HepG2 (cell line): ENCODE data around the gene PMS2. TPM values are rescaled to one million over a fixed set of nuclear protein-coding genes. Genes with fewer than 3 reads are reported as not detected.
A peak's percentile ranks its signal among the peaks of the same experiment; 100 is the strongest.

Experiments
- ATAC-seq: fragments of 200-7000 bp; cut with Tn5 transposase; 3 replicates; pipeline ENCODE4 v1.9.1; 2020; ENCODE audit warnings: mild to moderate bottlenecking, moderate library complexity
- BruUV-seq: library from RNA; stranded (reverse); fragments of 400-500 nt; replicated peaks from 2 replicates; lab custom pipeline; 2021; lab: Mats Ljungman, UMichigan
- CTCF ChIA-PET: fragments of 300-600 bp; formaldehyde crosslinking; extraction: SDS; loops from one replicate; lab custom pipeline; 2021; ENCODE audit warnings: low total read pairs, inconsistent platforms, low intra/inter-chr PET ratio; lab: Yijun Ruan, JAX
- POLR2A ChIA-PET: fragments of 350-600 bp; sonication (Branson Sonifier 250); formaldehyde crosslinking; loops from one replicate; lab custom pipeline; 2020; ENCODE audit warnings: antibody characterized with exemption, inconsistent platforms; lab: Yijun Ruan, JAX
- DNase-seq: peaks from one replicate; pipeline ENCODE4 v3.0.0-alpha.2; 2015; ENCODE audit warnings: low spot score
- FAIRE-seq: peaks from 3 replicates; lab custom pipeline; 2011; peaks lifted over from hg19 to GRCh38; lab: Jason Lieb, UNC
- H2AFZ ChIP-seq: one replicate; pipeline ENCODE4 v1.6.1; 2011; ENCODE audit warnings: low read length, inconsistent platforms
- H3K27ac ChIP-seq: fragments of 300-600 bp; 3 replicates; pipeline ENCODE4 v1.8.0; 2011; ENCODE audit warnings: mixed run types, mild to moderate bottlenecking, mixed read lengths, low read length, inconsistent platforms; ENCODE audit not compliant: insufficient read depth; ENCODE audit errors: extremely low read length
- H3K27me3 ChIP-seq, 2 experiments: fragments of 200-600 bp in 1 of 2; 2 replicates in 1 of 2; 3 replicates in 1 of 2; pipeline versions ENCODE4 v1.6.0 to v1.8.0; 2011; ENCODE audit warnings: low read length in 2 of 2, mild to moderate bottlenecking in 2 of 2, moderate library complexity in 2 of 2, inconsistent platforms in 1 of 2; ENCODE audit not compliant: insufficient read depth in 2 of 2, control insufficient read depth in 1 of 2
- H3K36me3 ChIP-seq, 2 experiments: fragments of 200-600 bp in 1 of 2; replicated peaks in 1 of 2; 2 replicates in 1 of 2; 3 replicates in 1 of 2; pipeline versions ENCODE4 v1.5.1 to v1.8.0; 2011; ENCODE audit warnings: low read length in 2 of 2, inconsistent platforms in 1 of 2; ENCODE audit not compliant: insufficient read depth in 2 of 2, control insufficient read depth in 1 of 2
- H3K4me1 ChIP-seq: 2 replicates; pipeline ENCODE4 v1.5.1; 2012; ENCODE audit warnings: low read length, inconsistent platforms; ENCODE audit not compliant: insufficient read depth
- H3K4me2 ChIP-seq: 2 replicates; pipeline ENCODE4 v1.6.0; 2011; ENCODE audit warnings: low read depth, low read length, inconsistent platforms
- H3K4me3 ChIP-seq, 3 experiments: fragments of 200-600 bp in 1 of 3; sonication (generic), shearing (Covaris generic) in 1 of 3; replicated peaks in 1 of 3; 2 replicates each; pipeline ENCODE4 v1.5.1; 2011 to 2016; ENCODE audit warnings: low read length in 3 of 3, inconsistent platforms in 2 of 3, low read depth in 2 of 3, mild to moderate bottlenecking in 2 of 3, control low read depth in 1 of 3, mixed read lengths in 1 of 3; ENCODE audit not compliant: insufficient read depth in 1 of 3
- H3K79me2 ChIP-seq: one replicate; pipeline ENCODE4 v1.6.1; 2011; ENCODE audit warnings: low read length, inconsistent platforms; ENCODE audit not compliant: insufficient read depth
- H3K9ac ChIP-seq: 2 replicates; pipeline ENCODE4 v1.6.0; 2011; ENCODE audit warnings: mild to moderate bottlenecking, low read depth, low read length, inconsistent platforms; ENCODE audit not compliant: insufficient read depth
- H3K9me3 ChIP-seq: 2 replicates; pipeline ENCODE4 v1.5.1; 2012; ENCODE audit warnings: mild to moderate bottlenecking, low read length
- H4K20me1 ChIP-seq: 2 replicates; pipeline ENCODE4 v1.6.0; 2011; ENCODE audit warnings: inconsistent platforms, mild to moderate bottlenecking, low read length, moderate library complexity; ENCODE audit not compliant: insufficient read depth
- JUN ChIP-seq: sonication (generic); formaldehyde crosslinking; IDR thresholded peaks from 2 replicates; pipeline ENCODE4 v1.4.0; 2020; ENCODE audit warnings: mild to moderate bottlenecking, missing genetic modification reagents
- SAP130 ChIP-seq: IDR thresholded peaks from 2 replicates; pipeline ENCODE4 v1.6.1; 2016; ENCODE audit warnings: low read depth
- SMC3 ChIP-seq: IDR thresholded peaks from 2 replicates; pipeline ENCODE4 v1.6.1; 2011; ENCODE audit warnings: low read length, improper control_type of control experiment
- ZNF253 ChIP-seq: sonication (generic); formaldehyde crosslinking; IDR thresholded peaks from 2 replicates; pipeline ENCODE4 v1.8.0; 2022; ENCODE audit warnings: mild to moderate bottlenecking, missing genetic modification reagents, borderline replicate concordance
- WGBS: methylation state at CpG from one replicate; pipeline ENCODE4 v1.1.6; 2017; ENCODE audit warnings: low lambda C conversion rate; 5-methylcytosine and 5-hydroxymethylcytosine counted together
- in situ Hi-C: cut with HindIII; loops from 2 replicates; pipeline ENCODE4 v1.10.0; 2017; ENCODE audit warnings: low pct_unique_long_range_greater_than_20kb; ENCODE audit not compliant: extremely low pct_ligation_motif_present
- intact Hi-C: fragments of 100-400 bp; cut with micrococcal nuclease; formaldehyde crosslinking; loops from one replicate; pipeline ENCODE4 v1.10.0; 2022; ENCODE audit not compliant: unreplicated experiment
- polyA plus RNA-seq, 8 experiments: library from polyadenylated mRNA; depleted of rRNA in 3 of 8; stranded (reverse) in 7 of 8; unstranded in 1 of 8; fragments of >200 nt; fragmentation: Illumina TruSeq in 4 of 8; extraction: Trizol in 4 of 8; gene quantifications; 2 replicates each; pipeline versions ENCODE4 v1.2.1 to v1.2.3, GENCODE V29; 2011 to 2016; ENCODE audit warnings: low read depth in 4 of 8, missing spikeins in 1 of 8, mixed read lengths in 1 of 8; ENCODE audit not compliant: insufficient read depth in 1 of 8
- total RNA-seq, 5 experiments: library from RNA; depleted of rRNA; stranded (reverse); fragments of >200 nt; fragmentation: Illumina TruSeq; extraction: Trizol; gene quantifications; 2 replicates each; pipeline ENCODE4 v1.2.3, GENCODE V29; 2016; ENCODE audit warnings: low read depth in 1 of 5
- TF ChIP-seq, protein P1 (sequence below): sonication (generic); formaldehyde crosslinking; IDR thresholded peaks from 2 replicates; pipeline ENCODE4 v1.9.0; 2021; ENCODE audit warnings: missing genetic modification reagents, mild to moderate bottlenecking, borderline replicate concordance
- TF ChIP-seq, protein P2 (sequence below): sonication (generic); formaldehyde crosslinking; IDR thresholded peaks from 2 replicates; pipeline ENCODE4 v1.4.0; 2020; ENCODE audit warnings: missing genetic modification reagents
- TF ChIP-seq, protein P3 (sequence below): sonication (generic); formaldehyde crosslinking; IDR thresholded peaks from 2 replicates; pipeline ENCODE4 v1.5.0; 2020; ENCODE audit warnings: mild to moderate bottlenecking, missing genetic modification reagents, moderate library complexity
- TF ChIP-seq, protein P4 (sequence below): sonication (generic); formaldehyde crosslinking; IDR thresholded peaks from 2 replicates; pipeline ENCODE4 v1.4.0; 2020; ENCODE audit warnings: missing genetic modification reagents, mild to moderate bottlenecking, borderline replicate concordance
- TF ChIP-seq, protein P5 (sequence below): sonication (generic); formaldehyde crosslinking; IDR thresholded peaks from 2 replicates; pipeline ENCODE4 v1.4.0; 2020; ENCODE audit warnings: missing genetic modification reagents, mild to moderate bottlenecking, borderline replicate concordance
- TF ChIP-seq, protein P6 (sequence below): sonication (generic); formaldehyde crosslinking; IDR thresholded peaks from 2 replicates; pipeline ENCODE4 v1.8.1; 2023; ENCODE audit warnings: mild to moderate bottlenecking, missing genetic modification reagents

PMS2 gene
- total and polyA plus RNA-seq, 2 of the 13 experiments (the other 11 are each of a cell fraction or from before 2014, with no cell fraction given) = 6.3 to 11.4 TPM

DNA sequence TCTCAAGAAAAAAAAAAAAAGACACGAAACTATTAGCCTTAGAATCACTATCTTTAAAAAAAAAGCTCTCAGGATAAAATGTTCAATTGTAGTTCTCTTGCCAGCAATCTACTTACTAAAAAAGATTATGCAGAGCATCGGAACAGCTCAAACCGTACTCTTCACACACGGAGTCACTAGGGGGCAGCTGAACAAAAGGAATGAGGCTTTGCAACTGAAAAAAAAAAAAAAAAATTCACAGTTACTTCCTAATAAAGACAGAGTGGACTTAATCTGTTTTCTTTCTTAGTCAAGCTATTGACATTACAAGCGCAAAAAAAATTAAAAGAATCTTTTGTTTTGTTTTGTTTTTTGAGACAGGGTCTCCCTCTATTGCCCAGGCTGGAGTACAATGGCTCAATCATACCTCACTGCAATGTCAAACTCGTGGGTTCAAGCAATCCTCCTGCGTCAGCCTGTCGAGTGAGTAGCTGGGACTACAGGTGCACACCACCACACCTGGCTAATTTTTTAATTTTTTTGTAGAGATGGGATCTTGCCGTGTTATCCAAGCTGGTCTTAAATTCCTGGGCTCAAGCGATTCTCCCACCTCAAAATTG is 11.5 kb downstream of the PMS2 start:
- ChIA-PET CTCF (interaction anchor here (0.8 to 1.4 kb wide), 2 partner anchors 109 to 326 kb away, joined by 3 to 16 read pairs; no protein-coding TSS in a partner anchor), POLR2A (interaction anchor here (0.7 to 1.4 kb wide), 2 partner anchors 109 to 110 kb away, joined by 4 to 7 read pairs; no protein-coding TSS in a partner anchor)
- H3K4me1 ChIP-seq = no peaks in the 10 kb centered on the region
- H4K20me1 ChIP-seq = no peaks in the 10 kb centered on the region
- BruUV-seq = no TSS peak
- FAIRE-seq = peak; percentile 66
- no peak overlapping the region for H3K4me2 ChIP-seq
- ATAC-seq = peak; percentile 77
- H3K27ac ChIP-seq = no peak overlapping the region
- no peaks in the 10 kb centered on the region for H3K79me2 ChIP-seq
- 58% methylated on average over 10 of the region's 10 CpGs for WGBS
- no peak overlapping the region for H2AFZ ChIP-seq
- H3K27me3 ChIP-seq = no peaks in the 10 kb centered on the region
- peaks cover 3 to 32% of the 10 kb centered on the region in 2 experiments; a peak in 4 of 5 replicates for H3K36me3 ChIP-seq
- H3K9me3 ChIP-seq = no peaks in the 10 kb centered on the region
- DNase-seq = peak; percentile 66
- H3K9ac ChIP-seq = no peak overlapping the region
- intact Hi-C loops = loop anchor here (1.0 kb wide), 1 partner anchor 109 kb away; no protein-coding TSS in a partner anchor
- in situ Hi-C loops = no loop called here
- H3K4me3 ChIP-seq = no peak overlapping the region
- TF ChIP-seq, protein P1, sequence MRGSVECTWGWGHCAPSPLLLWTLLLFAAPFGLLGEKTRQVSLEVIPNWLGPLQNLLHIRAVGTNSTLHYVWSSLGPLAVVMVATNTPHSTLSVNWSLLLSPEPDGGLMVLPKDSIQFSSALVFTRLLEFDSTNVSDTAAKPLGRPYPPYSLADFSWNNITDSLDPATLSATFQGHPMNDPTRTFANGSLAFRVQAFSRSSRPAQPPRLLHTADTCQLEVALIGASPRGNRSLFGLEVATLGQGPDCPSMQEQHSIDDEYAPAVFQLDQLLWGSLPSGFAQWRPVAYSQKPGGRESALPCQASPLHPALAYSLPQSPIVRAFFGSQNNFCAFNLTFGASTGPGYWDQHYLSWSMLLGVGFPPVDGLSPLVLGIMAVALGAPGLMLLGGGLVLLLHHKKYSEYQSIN (CRISPR knock-in tag) = no peak
- TF ChIP-seq, protein P2, sequence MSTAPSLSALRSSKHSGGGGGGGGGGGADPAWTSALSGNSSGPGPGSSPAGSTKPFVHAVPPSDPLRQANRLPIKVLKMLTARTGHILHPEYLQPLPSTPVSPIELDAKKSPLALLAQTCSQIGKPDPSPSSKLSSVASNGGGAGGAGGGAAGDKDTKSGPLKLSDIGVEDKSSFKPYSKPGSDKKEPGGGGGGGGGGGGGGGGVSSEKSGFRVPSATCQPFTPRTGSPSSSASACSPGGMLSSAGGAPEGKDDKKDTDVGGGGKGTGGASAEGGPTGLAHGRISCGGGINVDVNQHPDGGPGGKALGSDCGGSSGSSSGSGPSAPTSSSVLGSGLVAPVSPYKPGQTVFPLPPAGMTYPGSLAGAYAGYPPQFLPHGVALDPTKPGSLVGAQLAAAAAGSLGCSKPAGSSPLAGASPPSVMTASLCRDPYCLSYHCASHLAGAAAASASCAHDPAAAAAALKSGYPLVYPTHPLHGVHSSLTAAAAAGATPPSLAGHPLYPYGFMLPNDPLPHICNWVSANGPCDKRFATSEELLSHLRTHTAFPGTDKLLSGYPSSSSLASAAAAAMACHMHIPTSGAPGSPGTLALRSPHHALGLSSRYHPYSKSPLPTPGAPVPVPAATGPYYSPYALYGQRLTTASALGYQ (CRISPR knock-in tag) = no peak
- TF ChIP-seq, protein P3, sequence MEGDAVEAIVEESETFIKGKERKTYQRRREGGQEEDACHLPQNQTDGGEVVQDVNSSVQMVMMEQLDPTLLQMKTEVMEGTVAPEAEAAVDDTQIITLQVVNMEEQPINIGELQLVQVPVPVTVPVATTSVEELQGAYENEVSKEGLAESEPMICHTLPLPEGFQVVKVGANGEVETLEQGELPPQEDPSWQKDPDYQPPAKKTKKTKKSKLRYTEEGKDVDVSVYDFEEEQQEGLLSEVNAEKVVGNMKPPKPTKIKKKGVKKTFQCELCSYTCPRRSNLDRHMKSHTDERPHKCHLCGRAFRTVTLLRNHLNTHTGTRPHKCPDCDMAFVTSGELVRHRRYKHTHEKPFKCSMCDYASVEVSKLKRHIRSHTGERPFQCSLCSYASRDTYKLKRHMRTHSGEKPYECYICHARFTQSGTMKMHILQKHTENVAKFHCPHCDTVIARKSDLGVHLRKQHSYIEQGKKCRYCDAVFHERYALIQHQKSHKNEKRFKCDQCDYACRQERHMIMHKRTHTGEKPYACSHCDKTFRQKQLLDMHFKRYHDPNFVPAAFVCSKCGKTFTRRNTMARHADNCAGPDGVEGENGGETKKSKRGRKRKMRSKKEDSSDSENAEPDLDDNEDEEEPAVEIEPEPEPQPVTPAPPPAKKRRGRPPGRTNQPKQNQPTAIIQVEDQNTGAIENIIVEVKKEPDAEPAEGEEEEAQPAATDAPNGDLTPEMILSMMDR (CRISPR knock-in tag) = peak; percentile 65
- peak; percentile 38; the same call in 1 of the 2 replicates for TF ChIP-seq SAP130 (CRISPR knock-in tag)
- TF ChIP-seq, protein P4, sequence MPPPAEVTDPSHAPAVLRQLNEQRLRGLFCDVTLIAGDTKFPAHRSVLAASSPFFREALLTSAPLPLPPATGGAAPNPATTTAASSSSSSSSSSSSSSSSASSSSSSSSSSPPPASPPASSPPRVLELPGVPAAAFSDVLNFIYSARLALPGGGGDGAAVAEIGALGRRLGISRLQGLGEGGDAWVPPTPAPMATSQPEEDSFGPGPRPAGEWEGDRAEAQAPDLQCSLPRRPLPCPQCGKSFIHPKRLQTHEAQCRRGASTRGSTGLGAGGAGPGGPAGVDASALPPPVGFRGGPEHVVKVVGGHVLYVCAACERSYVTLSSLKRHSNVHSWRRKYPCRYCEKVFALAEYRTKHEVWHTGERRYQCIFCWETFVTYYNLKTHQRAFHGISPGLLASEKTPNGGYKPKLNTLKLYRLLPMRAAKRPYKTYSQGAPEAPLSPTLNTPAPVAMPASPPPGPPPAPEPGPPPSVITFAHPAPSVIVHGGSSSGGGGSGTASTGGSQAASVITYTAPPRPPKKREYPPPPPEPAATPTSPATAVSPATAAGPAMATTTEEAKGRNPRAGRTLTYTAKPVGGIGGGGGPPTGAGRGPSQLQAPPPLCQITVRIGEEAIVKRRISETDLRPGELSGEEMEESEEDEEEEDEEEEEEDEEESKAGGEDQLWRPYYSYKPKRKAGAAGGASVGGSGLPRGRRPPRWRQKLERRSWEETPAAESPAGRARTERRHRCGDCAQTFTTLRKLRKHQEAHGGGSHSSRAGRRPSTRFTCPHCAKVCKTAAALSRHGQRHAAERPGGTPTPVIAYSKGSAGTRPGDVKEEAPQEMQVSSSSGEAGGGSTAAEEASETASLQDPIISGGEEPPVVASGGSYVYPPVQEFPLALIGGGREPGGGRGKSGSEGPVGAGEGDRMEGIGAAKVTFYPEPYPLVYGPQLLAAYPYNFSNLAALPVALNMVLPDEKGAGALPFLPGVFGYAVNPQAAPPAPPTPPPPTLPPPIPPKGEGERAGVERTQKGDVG = no peak
- TF ChIP-seq, protein P5, sequence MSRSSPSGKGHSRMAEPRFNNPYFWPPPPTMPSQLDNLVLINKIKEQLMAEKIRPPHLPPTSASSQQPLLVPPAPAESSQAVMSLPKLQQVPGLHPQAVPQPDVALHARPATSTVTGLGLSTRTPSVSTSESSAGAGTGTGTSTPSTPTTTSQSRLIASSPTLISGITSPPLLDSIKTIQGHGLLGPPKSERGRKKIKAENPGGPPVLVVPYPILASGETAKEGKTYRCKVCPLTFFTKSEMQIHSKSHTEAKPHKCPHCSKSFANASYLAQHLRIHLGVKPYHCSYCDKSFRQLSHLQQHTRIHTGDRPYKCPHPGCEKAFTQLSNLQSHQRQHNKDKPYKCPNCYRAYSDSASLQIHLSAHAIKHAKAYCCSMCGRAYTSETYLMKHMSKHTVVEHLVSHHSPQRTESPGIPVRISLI (CRISPR knock-in tag) = peak; percentile 95
- TF ChIP-seq, protein P6, sequence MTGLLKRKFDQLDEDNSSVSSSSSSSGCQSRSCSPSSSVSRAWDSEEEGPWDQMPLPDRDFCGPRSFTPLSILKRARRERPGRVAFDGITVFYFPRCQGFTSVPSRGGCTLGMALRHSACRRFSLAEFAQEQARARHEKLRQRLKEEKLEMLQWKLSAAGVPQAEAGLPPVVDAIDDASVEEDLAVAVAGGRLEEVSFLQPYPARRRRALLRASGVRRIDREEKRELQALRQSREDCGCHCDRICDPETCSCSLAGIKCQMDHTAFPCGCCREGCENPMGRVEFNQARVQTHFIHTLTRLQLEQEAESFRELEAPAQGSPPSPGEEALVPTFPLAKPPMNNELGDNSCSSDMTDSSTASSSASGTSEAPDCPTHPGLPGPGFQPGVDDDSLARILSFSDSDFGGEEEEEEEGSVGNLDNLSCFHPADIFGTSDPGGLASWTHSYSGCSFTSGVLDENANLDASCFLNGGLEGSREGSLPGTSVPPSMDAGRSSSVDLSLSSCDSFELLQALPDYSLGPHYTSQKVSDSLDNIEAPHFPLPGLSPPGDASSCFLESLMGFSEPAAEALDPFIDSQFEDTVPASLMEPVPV (CRISPR knock-in tag) = no peak
- no peak for TF ChIP-seq JUN (CRISPR knock-in tag)
- TF ChIP-seq ZNF253 (CRISPR knock-in tag) = no peak
- TF ChIP-seq SMC3 = peak; percentile 81
